T-helper 2 cell (primary cell): ENCODE results near the gene LATS2.
"Not testable (repeated sequence)": the region's sequence is repeated elsewhere in the genome, so short reads cannot be mapped to it uniquely, and the experiment has no call there.

Experiments used
- DNase-seq, 5 experiments: peaks; one replicate each; pipeline versions ENCODE4 v3.0.0 to v3.0.0-alpha.2; 2012 to 2022

The LATS2 gene

GRCh38 chr13:20953245-20953931, 108.0 kb downstream of the LATS2 start:
- DNase-seq: no peak

DNA sequence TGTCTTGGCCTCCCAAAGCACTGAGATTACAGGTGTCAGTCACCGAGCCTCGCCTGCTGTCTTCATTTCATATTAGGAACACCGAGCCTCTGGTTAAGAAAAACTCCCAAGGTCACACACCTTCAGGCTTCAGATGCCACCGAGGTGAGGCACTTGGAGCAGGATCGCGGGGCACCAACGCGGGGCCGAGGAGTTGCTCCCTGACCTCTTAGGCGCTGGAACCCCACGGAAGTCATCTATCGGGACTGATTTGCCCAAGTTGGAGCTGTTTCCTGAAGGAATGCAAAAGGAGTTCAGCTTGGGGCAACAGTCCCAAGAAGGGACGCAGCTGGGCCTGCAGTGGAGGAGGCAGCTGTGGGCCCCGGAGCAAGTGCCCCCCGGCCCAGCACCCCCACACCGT, 108.5 kb downstream of the LATS2 start:
- no peak for DNase-seq

DNA sequence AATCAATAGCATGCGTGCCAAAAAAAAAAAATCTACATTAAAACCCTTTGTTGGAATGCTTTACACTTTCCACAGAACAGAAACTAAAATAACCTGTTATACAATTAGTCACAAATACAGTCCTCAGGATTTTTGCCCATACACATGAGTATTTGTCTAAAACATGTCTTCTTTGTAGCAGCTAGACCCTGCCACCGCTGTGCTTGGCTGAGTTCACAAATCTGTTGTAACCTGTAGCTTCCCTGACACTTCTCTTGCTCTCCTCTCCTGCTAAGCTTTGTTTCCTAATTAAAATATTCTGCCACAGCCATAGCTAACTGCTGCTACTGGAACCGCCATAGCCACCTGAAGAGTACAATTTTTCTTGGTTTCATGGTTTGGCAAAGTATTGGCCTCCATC, 113.4 kb downstream of the LATS2 start:
- DNase-seq: not testable (repeated sequence)

DNA sequence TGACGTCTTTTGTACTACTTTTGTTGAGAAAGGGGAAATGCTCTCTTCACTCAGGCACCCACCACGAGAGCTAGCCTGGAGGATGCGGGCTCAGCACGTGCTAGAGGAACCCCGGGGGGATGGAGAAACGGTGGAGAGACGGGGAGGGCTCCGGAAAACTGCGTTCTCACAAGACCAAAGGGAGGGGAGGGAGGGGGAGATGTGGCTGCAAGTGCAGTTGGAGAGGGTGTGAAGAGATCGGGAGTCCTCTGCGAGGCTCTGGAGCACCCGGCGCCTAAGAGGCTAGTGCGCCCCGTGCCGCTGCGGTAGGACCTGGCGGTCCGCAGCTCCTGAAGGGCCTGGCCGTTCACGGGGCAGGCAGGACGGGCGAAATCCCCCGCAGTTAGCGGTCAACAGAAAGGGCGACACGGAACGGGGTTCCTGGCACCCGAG, 115.4 kb downstream of the LATS2 start:
- peak in 1 of 5 experiments; percentile 22 for DNase-seq

GRCh38 chr13:20942938-20943559, 118.3 kb downstream of the LATS2 start:
- no peak for DNase-seq

GRCh38 chr13:20940511-20940910, 120.9 kb downstream of the LATS2 start:
- DNase-seq: not testable (repeated sequence)

DNA sequence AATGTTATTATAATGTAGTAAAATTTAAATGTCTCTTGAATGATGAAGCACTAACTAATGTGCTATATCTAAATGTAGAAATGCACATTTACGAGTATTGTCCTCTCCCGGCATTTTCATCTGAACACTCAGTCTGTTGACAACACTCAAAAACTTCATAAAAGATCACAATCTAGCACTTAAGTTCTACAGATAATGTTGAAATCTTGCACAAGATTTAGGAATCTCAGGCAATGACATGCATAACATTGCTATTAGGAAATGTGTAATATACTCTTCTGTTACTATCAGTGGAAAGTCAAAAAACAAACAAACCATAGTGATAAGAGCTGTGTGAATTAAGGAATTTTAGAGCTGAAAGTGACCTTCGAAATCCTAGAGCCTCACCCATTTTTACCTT, 121.3 kb downstream of the LATS2 start:
- no peak for DNase-seq

DNA sequence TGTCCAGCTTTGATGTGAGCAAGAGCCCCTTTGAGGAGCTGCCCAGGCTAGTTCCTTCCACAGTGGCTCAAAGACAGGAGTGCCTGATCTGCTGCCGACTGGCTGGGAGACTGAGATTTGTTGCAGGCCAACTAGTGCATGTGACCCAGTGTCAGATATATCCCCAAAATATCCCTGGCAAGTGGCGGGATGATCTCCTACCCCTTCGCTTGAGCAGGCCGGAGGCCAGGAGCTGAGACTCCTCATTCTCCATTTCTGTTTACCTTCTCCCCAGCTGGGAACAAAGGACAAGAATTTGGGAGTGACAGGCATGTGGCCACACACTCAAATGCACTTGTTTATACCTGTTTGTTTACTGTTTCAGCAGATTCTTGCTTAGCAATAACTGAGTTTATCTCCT, 121.7 kb downstream of the LATS2 start:
- DNase-seq: no peak

- no peak for DNase-seq
These were observed 123.1 kb downstream of the LATS2 start for GRCh38 chr13:20938302-20938701.

DNA sequence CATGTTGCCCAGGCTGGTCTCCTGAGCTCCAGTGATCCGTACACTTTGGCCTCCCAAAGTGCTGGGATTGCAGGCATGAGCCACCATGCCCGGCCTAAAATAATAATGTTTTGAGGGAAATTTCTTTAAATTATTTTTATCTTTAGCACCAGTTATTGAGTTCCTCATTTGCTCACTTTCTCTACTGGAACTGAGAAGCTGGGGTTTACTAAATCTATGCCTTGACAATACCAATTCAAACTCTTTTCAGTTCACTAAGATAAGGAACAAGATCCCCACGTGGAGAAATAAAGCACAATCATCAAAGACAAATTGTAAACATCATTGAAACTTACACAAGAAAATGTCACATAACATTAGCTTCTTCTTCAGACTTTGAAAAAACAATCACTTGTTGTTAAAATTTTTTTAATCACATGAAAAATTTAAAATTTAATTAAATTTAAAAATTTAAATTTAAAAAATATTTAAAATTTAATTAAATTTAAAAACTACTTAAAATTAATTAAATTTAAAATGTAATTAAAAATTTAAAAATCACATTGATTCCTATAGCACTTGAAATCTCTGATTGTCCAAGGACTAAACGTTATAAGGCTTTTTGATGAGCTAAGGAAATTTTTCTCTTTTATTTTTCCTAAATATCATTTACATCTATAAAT, 133.7 kb downstream of the LATS2 start:
- no peak for DNase-seq

DNA sequence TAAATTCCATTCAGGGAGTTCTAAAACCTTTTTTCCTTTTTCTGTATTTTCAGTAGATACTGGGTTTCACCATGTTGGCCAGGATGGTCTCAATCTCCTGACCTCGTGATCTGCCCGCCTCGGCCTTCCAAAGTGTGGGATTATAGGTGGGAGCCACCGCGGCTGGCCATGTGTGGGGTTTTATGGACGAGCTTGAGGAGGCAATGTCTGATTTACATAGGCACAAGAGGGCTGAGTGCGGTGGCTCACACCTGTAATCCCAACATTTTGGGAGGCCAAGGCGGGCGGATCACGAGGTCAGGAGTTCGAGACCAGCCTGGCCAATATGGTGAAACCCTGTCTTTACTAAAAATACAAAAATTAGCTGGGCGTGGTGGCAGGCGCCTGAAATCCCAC, 136.0 kb downstream of the LATS2 start:
- DNase-seq: not testable (repeated sequence)

DNA sequence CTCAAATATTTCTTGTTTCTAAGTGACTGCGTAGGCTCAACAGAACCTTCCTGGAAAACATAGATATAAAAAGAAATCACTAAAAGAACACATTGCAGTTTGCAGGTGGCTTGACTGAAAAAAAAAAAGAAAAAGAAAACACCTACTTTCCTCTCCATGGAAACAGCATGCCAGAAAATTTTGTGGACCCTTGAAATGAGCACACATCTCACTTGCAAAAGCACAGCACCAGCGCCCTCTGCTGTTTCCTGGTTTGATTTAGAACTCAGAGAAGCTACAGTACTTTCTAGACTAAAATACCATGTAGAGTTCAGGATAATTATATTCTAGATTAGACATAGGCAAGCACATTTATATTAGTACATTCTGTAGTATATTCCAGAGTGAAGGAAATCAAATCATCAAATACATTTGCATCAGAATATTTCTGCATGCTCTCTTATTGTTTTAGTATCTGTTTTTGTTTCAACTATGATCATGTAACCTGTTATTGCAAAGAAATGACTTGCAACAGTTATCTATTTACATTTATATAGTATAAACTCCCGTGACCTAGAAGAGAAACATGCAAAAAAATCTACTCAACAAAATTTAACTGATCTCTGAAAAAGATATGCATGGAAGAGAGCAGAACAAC, 136.5 kb downstream of the LATS2 start:
- DNase-seq: peak; percentile 27 to 70 (median 49)

DNA sequence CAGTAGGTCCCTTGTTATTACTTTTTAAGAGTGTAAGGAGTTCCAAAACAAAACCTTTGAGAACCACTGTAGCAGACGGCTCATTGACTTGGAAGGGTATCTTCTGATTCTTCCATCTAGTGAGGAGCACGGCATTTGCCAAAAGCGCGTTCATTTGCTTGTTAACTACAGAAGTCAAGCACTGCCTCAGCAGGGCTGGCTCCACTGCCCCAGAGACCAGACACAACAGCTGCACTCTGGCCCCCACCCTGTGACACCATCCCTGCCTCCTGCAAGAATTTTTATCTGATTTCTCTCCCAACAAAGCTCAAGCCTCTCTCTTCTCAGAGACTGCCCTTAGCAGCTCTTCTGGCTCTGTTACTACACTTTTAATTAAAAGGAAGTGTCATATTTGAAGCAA, 138.1 kb downstream of the LATS2 start:
- DNase-seq: no peak
